Thoracic aorta (tissue), 2 donors: Measurements from ENCODE around the gene RTCB. TPM values are rescaled to one million over a fixed set of nuclear protein-coding genes. Genes with fewer than 3 reads are reported as not detected.

Experiments
- ATAC-seq: fragments of 150-250 bp; one replicate; pipeline ENCODE4 v1.8.0; 2017; ENCODE audit warnings: low read depth; ENCODE audit not compliant: insufficient number of reproducible peaks, low FRiP score
- DNase-seq: peaks from one replicate; pipeline ENCODE4 v3.0.0-alpha.2; 2020; ENCODE audit warnings: low spot score
- H3K27ac ChIP-seq, 2 donors: fragments of 200-600 bp; sonication (generic); 1 replicate in 1 of 2; 2 replicates in 1 of 2; pipeline ENCODE4 v1.5.1; 2016; ENCODE audit warnings: mild to moderate bottlenecking in 2 of 2, moderate library complexity in 2 of 2
- H3K27me3 ChIP-seq: fragments of 200-600 bp; sonication (generic); replicated peaks from 2 replicates; pipeline ENCODE4 v1.6.0; 2016; ENCODE audit warnings: mild to moderate bottlenecking; ENCODE audit not compliant: insufficient read depth
- H3K36me3 ChIP-seq: fragments of 200-600 bp; sonication (generic); one replicate; pipeline ENCODE4 v1.5.1; 2016
- H3K4me1 ChIP-seq, 2 donors: fragments of 200-600 bp; sonication (generic); 1 replicate in 1 of 2; 2 replicates in 1 of 2; pipeline versions ENCODE4 v1.5.1 to v1.6.0; 2016; ENCODE audit warnings: low read depth in 2 of 2, mild to moderate bottlenecking in 1 of 2; ENCODE audit not compliant: control insufficient read depth in 1 of 2
- H3K4me3 ChIP-seq: fragments of 200-600 bp; sonication (generic); 2 replicates; pipeline ENCODE4 v1.5.1; 2016; ENCODE audit warnings: mild to moderate bottlenecking
- H3K9me3 ChIP-seq: fragments of 200-600 bp; sonication (generic); 2 replicates; pipeline ENCODE4 v1.5.1; 2016
- CTCF ChIP-seq: fragments of 200-600 bp; sonication (generic); IDR thresholded peaks from one replicate; pipeline ENCODE4 v1.5.1; 2019; ENCODE audit warnings: antibody characterized with exemption
- total RNA-seq, 2 donors: library from RNA; depleted of rRNA; stranded (reverse); fragments of >200 nt; gene quantifications; one replicate each; pipeline versions ENCODE4 v1.1.0 to v1.2.3, GENCODE V29; 2016

Gene RTCB
- total RNA-seq, 2 donors from 2014 or later = 55.4 to 99.5 TPM

GRCh38 chr22:32342977-32343376 is 69.1 kb downstream of the RTCB start:
- H3K27me3 ChIP-seq = peaks cover 7% of the 10 kb centered on the region
- no peak overlapping the region for H3K4me3 ChIP-seq
- DNase-seq = no peak
- H3K9me3 ChIP-seq = no peaks in the 10 kb centered on the region
- H3K36me3 ChIP-seq = no peaks in the 10 kb centered on the region
- TF ChIP-seq CTCF = no peak
- ATAC-seq = no peak
- H3K27ac ChIP-seq = no peak overlapping the region
- no peaks in the 10 kb centered on the region for H3K4me1 ChIP-seq

- no peaks in the 10 kb centered on the region for H3K9me3 ChIP-seq
- TF ChIP-seq CTCF = no peak
- H3K27ac ChIP-seq = no peak overlapping the region
- peaks cover 7% of the 10 kb centered on the region for H3K27me3 ChIP-seq
- H3K4me3 ChIP-seq = no peak overlapping the region
- ATAC-seq = no peak
- H3K4me1 ChIP-seq = no peaks in the 10 kb centered on the region
- DNase-seq = no peak
- H3K36me3 ChIP-seq = no peaks in the 10 kb centered on the region
These were observed 70.8 kb downstream of the RTCB start for GRCh38 chr22:32341122-32341740.

GRCh38 chr22:32340411-32340810 is 71.6 kb downstream of the RTCB start:
- peaks cover 7% of the 10 kb centered on the region for H3K27me3 ChIP-seq
- H3K36me3 ChIP-seq = no peaks in the 10 kb centered on the region
- H3K4me1 ChIP-seq = no peaks in the 10 kb centered on the region
- no peak for TF ChIP-seq CTCF
- H3K9me3 ChIP-seq = no peaks in the 10 kb centered on the region
- ATAC-seq = no peak
- DNase-seq = no peak
- H3K4me3 ChIP-seq = no peak overlapping the region
- H3K27ac ChIP-seq = no peak overlapping the region

- Histone ChIP-seq H3K4me1 (no peaks in the 10 kb centered on the region), H3K27ac (no peak overlapping the region), H3K36me3 (no peaks in the 10 kb centered on the region), H3K9me3 (no peaks in the 10 kb centered on the region), H3K4me3 (no peak overlapping the region), H3K27me3 (no peaks in the 10 kb centered on the region)
- no peak for TF ChIP-seq CTCF
- ATAC-seq (no peak), DNase-seq (no peak)
These were observed 72.6 kb downstream of the RTCB start for GRCh38 chr22:32339190-32340012.

GRCh38 chr22:32338757-32339156 is 73.3 kb downstream of the RTCB start:
- no peaks in the 10 kb centered on the region for H3K9me3 ChIP-seq
- DNase-seq = no peak
- TF ChIP-seq CTCF = no peak

More at GRCh38 chr22:32338757-32339156, 73.3 kb downstream of the RTCB start:
- Histone ChIP-seq H3K4me3 (no peak overlapping the region), H3K36me3 (no peaks in the 10 kb centered on the region), H3K27me3 (no peaks in the 10 kb centered on the region), H3K4me1 (no peaks in the 10 kb centered on the region), H3K27ac (no peak overlapping the region)
- no peak for ATAC-seq

Other genes starting within 250 kb of the RTCB start
- gene RFPL2, start 207.2 kb downstream of the RTCB start, total RNA-seq = not detected
- 1 to 10 TPM in 1 of 2 donors, under 1 TPM in 1; 0.49 to 1.2 TPM for gene SLC5A4, start 156.9 kb downstream of the RTCB start, total RNA-seq
- not detected for gene RFPL3, start 54.4 kb downstream of the RTCB start, total RNA-seq
- not detected for gene BPIFC, start 52.2 kb upstream of the RTCB start, total RNA-seq
- gene FBXO7, start 62.6 kb upstream of the RTCB start, total RNA-seq = 10 to 100 TPM; 75.7 to 81.3 TPM